Measurements from ENCODE around the gene DUOXA1. TPM values are rescaled to one million over a fixed set of nuclear protein-coding genes. Genes with fewer than 3 reads are reported as not detected.
"Not testable (repeated sequence)": the region's sequence is repeated elsewhere in the genome, so short reads cannot be mapped to it uniquely, and the experiment has no call there.

The DUOXA1 gene
- total RNA-seq, 4 donors from 2014 or later = 1.1 to 7.5 (median 1.9) TPM

DNA sequence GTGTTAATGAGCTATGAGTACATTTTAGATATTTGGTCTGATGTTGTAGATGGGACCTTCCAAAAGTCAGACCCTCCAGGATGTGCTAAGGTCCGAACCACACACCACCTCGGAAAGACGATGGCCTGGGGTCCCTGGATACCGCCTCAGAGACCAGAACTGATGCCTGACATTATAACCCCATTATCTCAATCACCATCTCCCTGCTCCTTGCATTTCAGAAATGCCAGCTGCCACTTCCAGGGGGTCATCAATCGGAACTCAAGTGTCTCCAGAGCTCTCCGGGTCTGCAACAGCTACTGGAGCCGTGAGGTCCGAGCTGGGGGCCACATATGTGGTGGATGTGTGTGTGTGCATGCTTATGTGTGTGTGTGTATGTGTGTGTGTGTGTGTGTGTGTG lies 8.0 kb upstream of the DUOXA1 start:
- DNase-seq (ENCODE audit: low spot score in 2 of 2) = no peak
- Histone ChIP-seq H3K9me3 (no peaks in the 10 kb centered on the region), H3K36me3 (peaks cover 0 to 15% (median 0%) of the 10 kb centered on the region in 3 donors), H3K27me3 (peaks cover 0 to 34% of the 10 kb centered on the region in 2 donors), H3K27ac (no peak overlapping the region), H3K4me3 (no peak overlapping the region), H3K4me1 (peaks cover 0 to 8% (median 7%) of the 10 kb centered on the region in 4 donors)
- WGBS, 2 donors = 78 to 79% methylated on average over 8 of the region's 8 CpGs
- TF ChIP-seq POLR2A (IDR thresholded peaks at IDR 0.05) (no peak), EP300 (IDR thresholded peaks at IDR 0.05) (no peak)
- TF ChIP-seq, protein P1, sequence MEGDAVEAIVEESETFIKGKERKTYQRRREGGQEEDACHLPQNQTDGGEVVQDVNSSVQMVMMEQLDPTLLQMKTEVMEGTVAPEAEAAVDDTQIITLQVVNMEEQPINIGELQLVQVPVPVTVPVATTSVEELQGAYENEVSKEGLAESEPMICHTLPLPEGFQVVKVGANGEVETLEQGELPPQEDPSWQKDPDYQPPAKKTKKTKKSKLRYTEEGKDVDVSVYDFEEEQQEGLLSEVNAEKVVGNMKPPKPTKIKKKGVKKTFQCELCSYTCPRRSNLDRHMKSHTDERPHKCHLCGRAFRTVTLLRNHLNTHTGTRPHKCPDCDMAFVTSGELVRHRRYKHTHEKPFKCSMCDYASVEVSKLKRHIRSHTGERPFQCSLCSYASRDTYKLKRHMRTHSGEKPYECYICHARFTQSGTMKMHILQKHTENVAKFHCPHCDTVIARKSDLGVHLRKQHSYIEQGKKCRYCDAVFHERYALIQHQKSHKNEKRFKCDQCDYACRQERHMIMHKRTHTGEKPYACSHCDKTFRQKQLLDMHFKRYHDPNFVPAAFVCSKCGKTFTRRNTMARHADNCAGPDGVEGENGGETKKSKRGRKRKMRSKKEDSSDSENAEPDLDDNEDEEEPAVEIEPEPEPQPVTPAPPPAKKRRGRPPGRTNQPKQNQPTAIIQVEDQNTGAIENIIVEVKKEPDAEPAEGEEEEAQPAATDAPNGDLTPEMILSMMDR (IDR thresholded peaks at IDR 0.05) = no peak

DNA sequence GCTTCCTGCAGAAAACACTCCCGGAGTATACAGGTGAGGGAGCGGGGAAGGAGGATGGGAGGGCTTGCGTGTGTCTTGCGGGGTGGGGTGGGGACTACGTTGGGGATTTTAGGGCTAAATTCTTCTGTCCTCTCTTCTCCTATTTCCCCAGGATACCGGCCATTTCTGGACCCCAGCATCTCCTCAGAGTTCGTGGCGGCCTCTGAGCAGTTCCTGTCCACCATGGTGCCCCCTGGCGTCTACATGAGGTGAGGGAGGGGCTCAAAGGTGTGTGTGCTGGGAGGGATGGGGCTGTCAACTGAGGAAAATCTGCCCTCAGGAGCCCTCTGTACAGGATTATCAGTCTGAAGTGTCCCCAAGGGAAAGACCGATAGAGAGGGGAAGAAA lies 6.7 kb upstream of the DUOXA1 start:
- DNase-seq (ENCODE audit: low spot score in 2 of 2) = no peak
- 21 to 26% methylated on average over 8 to 10 of the region's 10 CpGs for WGBS, 2 donors
- Histone ChIP-seq H3K4me1 (peaks cover 0 to 8% (median 7%) of the 10 kb centered on the region in 4 donors), H3K4me3 (no peak overlapping the region), H3K27ac (no peak overlapping the region), H3K36me3 (peaks cover 0 to 10% (median 0%) of the 10 kb centered on the region in 3 donors), H3K27me3 (peaks cover 0 to 34% of the 10 kb centered on the region in 2 donors), H3K9me3 (no peaks in the 10 kb centered on the region)
- TF ChIP-seq, protein P1 (IDR thresholded peaks at IDR 0.05) = no peak
- TF ChIP-seq EP300 (IDR thresholded peaks at IDR 0.05) = no peak
- TF ChIP-seq POLR2A (IDR thresholded peaks at IDR 0.05) = no peak

DNA sequence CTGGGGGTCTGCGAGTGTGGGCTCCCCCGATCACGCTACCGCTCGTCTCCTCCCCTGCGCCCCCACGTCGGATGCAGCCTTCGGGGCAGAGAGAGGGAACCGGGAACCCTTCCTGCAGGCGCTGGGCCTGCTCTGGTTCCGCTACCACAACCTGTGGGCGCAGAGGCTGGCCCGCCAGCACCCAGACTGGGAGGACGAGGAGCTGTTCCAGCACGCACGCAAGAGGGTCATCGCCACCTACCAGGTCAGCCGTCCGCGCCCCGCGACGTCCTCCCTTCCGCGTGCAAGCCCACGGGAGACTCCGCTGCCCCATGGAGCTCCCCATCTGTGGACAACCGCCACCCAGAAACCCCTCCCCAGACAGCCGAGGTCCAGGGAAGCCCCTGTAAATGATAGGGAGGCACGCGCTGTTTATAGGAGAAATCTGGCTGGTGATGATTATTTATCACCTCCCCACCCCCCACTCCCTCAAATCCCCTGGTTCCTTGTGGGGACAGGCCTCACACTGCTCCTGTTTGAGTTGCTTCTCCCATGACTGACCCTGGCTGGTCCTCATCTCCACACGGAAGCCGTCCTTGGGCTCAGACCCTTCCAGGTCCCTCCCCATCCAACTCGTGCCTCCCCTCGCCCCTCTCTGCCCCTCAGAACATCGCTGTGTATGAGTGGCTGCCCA lies 6.2 kb upstream of the DUOXA1 start:
- DNase-seq (ENCODE audit: low spot score in 2 of 2); H3K36me3 ChIP-seq; H3K27ac ChIP-seq; H3K4me1 ChIP-seq; H3K4me3 ChIP-seq; H3K9me3 ChIP-seq: not testable (repeated sequence)
- WGBS, 2 donors = 13 to 29% methylated on average over 7 to 9 of the region's 37 CpGs
- peaks cover 0 to 37% of the 10 kb centered on the region in 2 donors for H3K27me3 ChIP-seq

DNA sequence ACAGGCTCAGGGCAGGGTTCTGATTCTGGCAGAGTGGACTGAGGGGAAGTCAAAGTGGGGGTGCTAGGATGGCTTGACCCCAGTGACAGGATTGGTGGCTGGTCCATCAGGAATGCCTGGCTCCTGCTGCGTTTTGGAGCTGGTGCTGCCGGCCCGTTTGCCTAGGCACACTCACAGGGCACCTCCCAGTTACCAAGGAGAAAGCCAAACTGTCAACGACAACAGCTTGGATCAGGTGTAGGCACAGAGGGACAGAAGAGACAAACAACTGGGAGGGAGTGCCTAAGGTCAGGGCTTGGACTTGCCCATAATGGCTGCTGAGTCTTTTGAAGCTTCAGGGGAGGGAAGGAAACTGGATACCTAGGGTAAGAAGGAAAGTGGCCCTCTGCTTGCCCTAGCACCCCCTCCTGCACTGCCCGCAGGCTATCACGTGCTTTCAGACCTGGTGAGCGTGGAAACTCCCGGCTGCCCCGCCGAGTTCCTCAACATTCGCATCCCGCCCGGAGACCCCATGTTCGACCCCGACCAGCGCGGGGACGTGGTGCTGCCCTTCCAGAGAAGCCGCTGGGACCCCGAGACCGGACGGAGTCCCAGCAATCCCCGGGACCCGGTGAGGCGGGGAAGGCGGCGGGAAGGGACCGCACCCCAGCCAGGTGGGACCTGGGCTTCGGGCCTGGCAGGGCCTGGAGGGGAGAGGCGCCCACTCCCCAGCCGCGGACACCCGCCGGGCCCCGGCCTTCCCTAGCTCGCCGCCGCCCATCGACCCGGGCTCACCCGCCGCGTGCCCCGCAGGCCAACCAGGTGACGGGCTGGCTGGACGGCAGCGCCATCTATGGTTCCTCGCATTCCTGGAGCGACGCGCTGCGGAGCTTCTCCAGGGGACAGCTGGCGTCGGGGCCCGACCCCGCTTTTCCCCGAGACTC lies 5.3 kb upstream of the DUOXA1 start:
- DNase-seq (ENCODE audit: low spot score in 2 of 2) = no peak
- Histone ChIP-seq H3K4me3 (peak overlapping the region in 2 of 4 donors; percentile 21 to 26), H3K36me3 (no peaks in the 10 kb centered on the region), H3K4me1 (peaks cover 0 to 14% (median 8%) of the 10 kb centered on the region in 4 donors), H3K27ac (no peak overlapping the region), H3K9me3 (no peaks in the 10 kb centered on the region), H3K27me3 (peaks cover 0 to 46% of the 10 kb centered on the region in 2 donors)
- TF ChIP-seq, protein P1 (IDR thresholded peaks at IDR 0.05) = peak in 1 of 5 experiments; percentile 12
- no peak for TF ChIP-seq POLR2A (IDR thresholded peaks at IDR 0.05)
- no peak for TF ChIP-seq EP300 (IDR thresholded peaks at IDR 0.05)
- 11 to 16% methylated on average over 33 to 37 of the region's 57 CpGs for WGBS, 2 donors

DNA sequence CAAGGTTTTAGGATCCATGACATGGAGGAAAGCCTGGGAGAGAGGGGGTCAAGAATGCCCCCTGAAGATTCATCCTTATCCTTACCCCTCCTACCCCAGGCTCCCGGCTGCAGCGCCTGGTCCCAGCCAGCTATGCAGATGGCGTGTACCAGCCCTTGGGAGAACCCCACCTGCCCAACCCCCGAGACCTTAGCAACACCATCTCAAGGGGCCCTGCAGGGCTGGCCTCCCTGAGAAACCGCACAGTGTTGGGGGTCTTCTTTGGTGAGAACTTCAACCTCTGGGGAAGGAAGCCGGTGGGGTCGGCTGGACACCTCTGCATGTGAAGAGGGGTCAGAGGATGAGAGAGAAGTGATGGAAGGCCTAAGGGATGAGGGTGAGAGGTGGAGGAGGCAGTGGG lies 4.4 kb upstream of the DUOXA1 start:
- Histone ChIP-seq H3K9me3 (no peaks in the 10 kb centered on the region), H3K4me3 (no peak overlapping the region), H3K27ac (no peak overlapping the region), H3K4me1 (peaks cover 0 to 23% (median 16%) of the 10 kb centered on the region in 4 donors), H3K36me3 (no peaks in the 10 kb centered on the region), H3K27me3 (peaks cover 0 to 55% of the 10 kb centered on the region in 2 donors)
- WGBS, 2 donors = 91 to 93% methylated on average over 7 of the region's 7 CpGs
- TF ChIP-seq, protein P1 (IDR thresholded peaks at IDR 0.05) = no peak
- TF ChIP-seq POLR2A (IDR thresholded peaks at IDR 0.05) (no peak), EP300 (IDR thresholded peaks at IDR 0.05) (no peak)
- no peak for DNase-seq (ENCODE audit: low spot score in 2 of 2)

Measured in tibial nerve (tissue), 4 donors.